ENCODE measurements around the gene PGAM2.

The PGAM2 gene

DNA sequence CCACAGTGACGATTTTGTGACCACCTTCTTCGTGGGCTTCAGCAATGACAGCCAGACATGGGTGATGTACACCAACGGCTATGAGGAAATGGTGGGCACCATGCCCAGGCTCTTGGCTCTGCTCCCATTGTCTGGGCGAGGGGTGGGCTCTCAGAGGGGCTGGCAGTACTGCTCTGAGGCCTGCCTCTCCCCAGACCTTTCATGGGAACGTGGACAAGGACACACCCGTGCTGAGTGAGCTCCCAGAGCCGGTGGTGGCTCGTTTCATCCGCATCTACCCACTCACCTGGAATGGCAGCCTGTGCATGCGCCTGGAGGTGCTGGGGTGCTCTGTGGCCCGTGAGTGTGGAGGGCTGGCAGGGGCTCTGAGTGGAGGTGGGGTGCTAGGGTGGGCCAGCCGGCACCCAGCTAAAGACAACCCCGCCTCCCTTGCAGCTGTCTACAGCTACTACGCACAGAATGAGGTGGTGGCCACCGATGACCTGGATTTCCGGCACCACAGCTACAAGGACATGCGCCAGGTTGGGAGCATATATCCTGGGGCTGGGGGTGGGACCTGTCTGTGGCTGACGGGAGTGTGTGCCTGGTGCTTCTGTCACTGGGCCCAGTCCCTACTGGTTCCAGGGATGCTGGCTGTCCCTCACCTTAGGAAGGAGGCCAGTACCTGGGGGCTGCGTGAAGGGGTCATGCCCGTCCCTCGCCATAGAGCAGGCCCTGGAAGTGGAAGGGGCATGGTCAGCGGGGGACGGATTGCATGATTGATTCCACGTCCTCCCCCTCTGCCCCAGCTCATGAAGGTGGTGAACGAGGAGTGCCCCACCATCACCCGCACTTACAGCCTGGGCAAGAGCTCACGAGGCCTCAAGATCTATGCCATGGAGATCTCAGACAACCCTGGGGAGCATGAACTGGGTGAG lies 45.6 kb upstream of the PGAM2 start:
- H3K4me3 ChIP-seq (ENCODE audit: low read depth, low read length): no peak overlapping the region
- no peak for DNase-seq (ENCODE audit: low read depth, low spot score)
- TF ChIP-seq, protein P1, sequence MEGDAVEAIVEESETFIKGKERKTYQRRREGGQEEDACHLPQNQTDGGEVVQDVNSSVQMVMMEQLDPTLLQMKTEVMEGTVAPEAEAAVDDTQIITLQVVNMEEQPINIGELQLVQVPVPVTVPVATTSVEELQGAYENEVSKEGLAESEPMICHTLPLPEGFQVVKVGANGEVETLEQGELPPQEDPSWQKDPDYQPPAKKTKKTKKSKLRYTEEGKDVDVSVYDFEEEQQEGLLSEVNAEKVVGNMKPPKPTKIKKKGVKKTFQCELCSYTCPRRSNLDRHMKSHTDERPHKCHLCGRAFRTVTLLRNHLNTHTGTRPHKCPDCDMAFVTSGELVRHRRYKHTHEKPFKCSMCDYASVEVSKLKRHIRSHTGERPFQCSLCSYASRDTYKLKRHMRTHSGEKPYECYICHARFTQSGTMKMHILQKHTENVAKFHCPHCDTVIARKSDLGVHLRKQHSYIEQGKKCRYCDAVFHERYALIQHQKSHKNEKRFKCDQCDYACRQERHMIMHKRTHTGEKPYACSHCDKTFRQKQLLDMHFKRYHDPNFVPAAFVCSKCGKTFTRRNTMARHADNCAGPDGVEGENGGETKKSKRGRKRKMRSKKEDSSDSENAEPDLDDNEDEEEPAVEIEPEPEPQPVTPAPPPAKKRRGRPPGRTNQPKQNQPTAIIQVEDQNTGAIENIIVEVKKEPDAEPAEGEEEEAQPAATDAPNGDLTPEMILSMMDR (IDR thresholded peaks at IDR 0.05; ENCODE audit: low read depth, low read length): no peak
- in situ Hi-C loops (cut with HindIII; ENCODE audit: low sequenced_read_pairs): no loop called here

- in situ Hi-C loops (cut with HindIII; ENCODE audit: low sequenced_read_pairs): no loop called here
- TF ChIP-seq, protein P1 (IDR thresholded peaks at IDR 0.05; ENCODE audit: low read depth, low read length): no peak
- DNase-seq (ENCODE audit: low read depth, low spot score): no peak
- H3K4me3 ChIP-seq (ENCODE audit: low read depth, low read length): no peak overlapping the region
These were observed 44.6 kb upstream of the PGAM2 start for GRCh38 chr7:44109991-44110390.

- in situ Hi-C loops (cut with HindIII; ENCODE audit: low sequenced_read_pairs): no loop called here
- no peak for DNase-seq (ENCODE audit: low read depth, low spot score)
- H3K4me3 ChIP-seq (ENCODE audit: low read depth, low read length): no peak overlapping the region
- TF ChIP-seq, protein P1 (IDR thresholded peaks at IDR 0.05; ENCODE audit: low read depth, low read length): no peak
These were observed 43.7 kb upstream of the PGAM2 start for GRCh38 chr7:44108768-44109750.

DNA sequence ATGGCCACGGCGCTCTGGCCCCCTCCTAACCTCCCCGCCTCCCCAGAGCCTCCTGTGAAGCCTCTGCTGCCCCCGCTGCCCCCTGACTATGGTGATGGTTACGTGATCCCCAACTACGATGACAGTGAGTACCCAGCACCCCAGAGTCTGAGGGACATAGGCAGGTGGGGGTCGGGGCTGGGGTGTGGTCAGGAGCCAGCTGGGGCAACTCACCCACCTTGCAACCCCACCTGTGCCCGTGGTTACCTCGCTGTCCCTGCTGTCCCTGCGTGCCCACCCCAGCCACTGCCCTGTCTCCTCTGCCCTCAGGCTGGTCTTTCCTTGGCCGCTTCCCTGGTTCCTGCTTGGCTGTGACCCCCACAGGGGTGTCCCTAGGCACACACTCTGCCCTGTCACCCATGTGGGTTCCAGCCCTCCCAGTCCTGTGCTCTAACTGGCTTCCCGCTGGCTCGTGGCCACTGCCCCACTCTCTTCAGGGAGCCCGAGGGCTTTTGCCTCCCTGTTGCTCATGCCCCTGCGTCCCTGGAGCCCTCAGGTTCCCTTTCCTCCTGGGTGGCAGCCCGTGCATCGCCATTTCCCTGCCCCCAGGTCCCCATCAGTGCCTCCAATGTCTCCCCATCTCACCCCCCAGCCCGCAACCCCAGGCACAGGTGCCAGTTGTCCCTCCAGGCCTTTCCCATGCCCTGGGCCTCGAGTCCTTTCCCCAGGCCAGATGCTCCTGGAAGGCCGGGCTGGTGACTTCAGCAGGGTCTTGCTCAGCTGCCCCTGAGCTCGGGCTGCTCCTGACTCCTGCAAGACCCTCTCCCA lies 42.8 kb upstream of the PGAM2 start:
- in situ Hi-C loops (cut with HindIII; ENCODE audit: low sequenced_read_pairs): no loop called here
- H3K4me3 ChIP-seq (ENCODE audit: low read depth, low read length): no peak overlapping the region
- no peak for DNase-seq (ENCODE audit: low read depth, low spot score)
- TF ChIP-seq, protein P1 (IDR thresholded peaks at IDR 0.05; ENCODE audit: low read depth, low read length): no peak

- in situ Hi-C loops (cut with HindIII; ENCODE audit: low sequenced_read_pairs): no loop called here
- TF ChIP-seq, protein P1 (IDR thresholded peaks at IDR 0.05; ENCODE audit: low read depth, low read length): no peak
- no peak for DNase-seq (ENCODE audit: low read depth, low spot score)
- H3K4me3 ChIP-seq (ENCODE audit: low read depth, low read length): no peak overlapping the region
These were observed 42.0 kb upstream of the PGAM2 start for GRCh38 chr7:44107116-44107960.
